Kidney (tissue), 14 donors: ENCODE results near the gene NUDT1. TPM values are rescaled to one million over a fixed set of nuclear protein-coding genes. Genes with fewer than 3 reads are reported as not detected.

Experiments
- DNase-seq, 5 donors: peaks; one replicate each; pipeline ENCODE4 v3.0.0-alpha.2; 2013 to 2020
- FAIRE-seq: peaks from 2 replicates; lab custom pipeline; 2012; peaks lifted over from hg19 to GRCh38; lab: Jason Lieb, UNC
- H3K27ac ChIP-seq, 2 donors: one replicate each; pipeline ENCODE4 v1.7.0; 2013; ENCODE audit warnings: low read depth in 2 of 2, low read length in 2 of 2, inconsistent platforms in 1 of 2
- H3K27me3 ChIP-seq: one replicate; pipeline ENCODE4 v1.7.1; 2013; ENCODE audit warnings: low read length, inconsistent platforms; ENCODE audit not compliant: control insufficient read depth, insufficient read depth
- H3K36me3 ChIP-seq, 3 donors: one replicate each; pipeline versions ENCODE4 v1.7.0 to v1.7.1; 2013; ENCODE audit warnings: low read length in 3 of 3, control low read depth in 1 of 3, inconsistent platforms in 1 of 3; ENCODE audit not compliant: insufficient read depth in 3 of 3, control insufficient read depth in 2 of 3
- H3K4me1 ChIP-seq, 3 donors: one replicate each; pipeline versions ENCODE4 v1.7.0 to v1.7.1; 2013; ENCODE audit warnings: low read length in 3 of 3, inconsistent platforms in 1 of 3, low read depth in 1 of 3; ENCODE audit not compliant: control insufficient read depth in 2 of 3, insufficient read depth in 2 of 3
- H3K4me3 ChIP-seq, 3 donors: one replicate each; pipeline versions ENCODE4 v1.7.0 to v1.8.1; 2013; ENCODE audit warnings: low read length in 3 of 3, control low read depth in 1 of 3, inconsistent platforms in 1 of 3
- H3K9ac ChIP-seq, 3 donors: one replicate each; pipeline versions ENCODE4 v1.7.0 to v1.7.1; 2013; ENCODE audit warnings: low read length in 3 of 3, control low read depth in 1 of 3, inconsistent platforms in 1 of 3
- H3K9me3 ChIP-seq, 3 donors: one replicate each; pipeline versions ENCODE4 v1.7.0 to v1.7.1; 2013; ENCODE audit warnings: low read length in 3 of 3, control low read depth in 1 of 3, inconsistent platforms in 1 of 3; ENCODE audit not compliant: control insufficient read depth in 2 of 3, insufficient read depth in 1 of 3
- intact Hi-C: fragments of 100-400 bp; cut with DNase I; formaldehyde crosslinking; loops from one replicate; pipeline ENCODE4 v1.11.1; 2022
- polyA plus RNA-seq: library from polyadenylated mRNA; stranded (reverse); fragments of 350-450 nt; fragmentation: Illumina TruSeq; extraction: RNeasy Lipid Tissue Mini Kit (QIAGEN cat#74804); gene quantifications from one replicate; pipeline ENCODE4 v1.2.3, GENCODE V29; 2014; ENCODE audit warnings: low read depth, low replicate concordance; ENCODE audit not compliant: insufficient read depth
- total RNA-seq: library from RNA; stranded (reverse); fragmentation: NEBNext Ultra II Directional; extraction: Animal tissue kit (Norgen Biotek cat#: 25700); gene quantifications from one replicate; pipeline ENCODE4 v1.2.1, GENCODE V29; 2021
- TF ChIP-seq, protein P1 (sequence below): IDR thresholded peaks from 3 replicates; pipeline ENCODE4 v1.5.1; 2012; ENCODE audit warnings: mild to moderate bottlenecking, moderate library complexity, borderline replicate concordance; ENCODE audit not compliant: insufficient read depth; ENCODE audit errors: extremely low read depth
- donor health status: control.
- donor health status: control.
- donor health status: control.
- donor health status: control.
- donor health status: control.
- donor health status: DM: yes; HTN: yes; CAD: no.
- donor health status: Normal renal cell carcinoma (clear cell type).

The NUDT1 gene
- total and polyA plus RNA-seq, 2 donors from 2014 or later = 9.3 to 12.1 TPM

- Histone ChIP-seq H3K4me1 (peaks cover 0 to 2% (median 0%) of the 10 kb centered on the region in 3 donors), H3K9ac (no peak overlapping the region), H3K36me3 (peaks cover 2 to 17% (median 4%) of the 10 kb centered on the region in 3 donors), H3K27me3 (no peaks in the 10 kb centered on the region), H3K9me3 (no peaks in the 10 kb centered on the region), H3K4me3 (no peak overlapping the region), H3K27ac (no peak overlapping the region)
- TF ChIP-seq, protein P1, sequence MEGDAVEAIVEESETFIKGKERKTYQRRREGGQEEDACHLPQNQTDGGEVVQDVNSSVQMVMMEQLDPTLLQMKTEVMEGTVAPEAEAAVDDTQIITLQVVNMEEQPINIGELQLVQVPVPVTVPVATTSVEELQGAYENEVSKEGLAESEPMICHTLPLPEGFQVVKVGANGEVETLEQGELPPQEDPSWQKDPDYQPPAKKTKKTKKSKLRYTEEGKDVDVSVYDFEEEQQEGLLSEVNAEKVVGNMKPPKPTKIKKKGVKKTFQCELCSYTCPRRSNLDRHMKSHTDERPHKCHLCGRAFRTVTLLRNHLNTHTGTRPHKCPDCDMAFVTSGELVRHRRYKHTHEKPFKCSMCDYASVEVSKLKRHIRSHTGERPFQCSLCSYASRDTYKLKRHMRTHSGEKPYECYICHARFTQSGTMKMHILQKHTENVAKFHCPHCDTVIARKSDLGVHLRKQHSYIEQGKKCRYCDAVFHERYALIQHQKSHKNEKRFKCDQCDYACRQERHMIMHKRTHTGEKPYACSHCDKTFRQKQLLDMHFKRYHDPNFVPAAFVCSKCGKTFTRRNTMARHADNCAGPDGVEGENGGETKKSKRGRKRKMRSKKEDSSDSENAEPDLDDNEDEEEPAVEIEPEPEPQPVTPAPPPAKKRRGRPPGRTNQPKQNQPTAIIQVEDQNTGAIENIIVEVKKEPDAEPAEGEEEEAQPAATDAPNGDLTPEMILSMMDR = no peak
- FAIRE-seq (no peak), DNase-seq (no peak)
- intact Hi-C loops = no loop called here
Observed at GRCh38 chr7:2227699-2228098, 14.3 kb upstream of the NUDT1 start.

DNA sequence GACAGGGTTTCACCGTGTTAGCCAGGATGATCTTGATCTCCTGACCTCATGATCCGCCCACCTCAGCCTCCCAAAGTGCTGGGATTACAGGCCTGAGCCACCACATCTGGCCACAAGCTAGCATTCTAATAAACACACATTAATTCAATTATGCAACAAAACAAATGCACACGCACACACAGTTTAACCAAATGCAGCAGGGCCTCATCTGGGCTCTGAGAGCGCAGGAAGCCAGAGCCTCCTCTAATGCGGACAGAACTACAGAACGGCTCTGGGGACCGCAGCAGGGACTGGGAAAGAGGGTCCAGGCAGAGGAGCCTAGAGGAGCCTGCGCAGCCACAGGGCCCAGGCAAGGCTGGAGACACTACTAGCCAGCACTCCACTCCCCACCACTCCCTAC is 13.1 kb upstream of the NUDT1 start:
- Histone ChIP-seq H3K4me1 (peaks cover 0 to 6% (median 0%) of the 10 kb centered on the region in 3 donors), H3K4me3 (no peak overlapping the region), H3K36me3 (peaks cover 2 to 17% (median 4%) of the 10 kb centered on the region in 3 donors), H3K27ac (no peak overlapping the region), H3K9ac (no peak overlapping the region), H3K27me3 (no peaks in the 10 kb centered on the region), H3K9me3 (no peaks in the 10 kb centered on the region)
- TF ChIP-seq, protein P1 = no peak
- FAIRE-seq (no peak), DNase-seq (no peak)
- intact Hi-C loops = no loop called here

DNA sequence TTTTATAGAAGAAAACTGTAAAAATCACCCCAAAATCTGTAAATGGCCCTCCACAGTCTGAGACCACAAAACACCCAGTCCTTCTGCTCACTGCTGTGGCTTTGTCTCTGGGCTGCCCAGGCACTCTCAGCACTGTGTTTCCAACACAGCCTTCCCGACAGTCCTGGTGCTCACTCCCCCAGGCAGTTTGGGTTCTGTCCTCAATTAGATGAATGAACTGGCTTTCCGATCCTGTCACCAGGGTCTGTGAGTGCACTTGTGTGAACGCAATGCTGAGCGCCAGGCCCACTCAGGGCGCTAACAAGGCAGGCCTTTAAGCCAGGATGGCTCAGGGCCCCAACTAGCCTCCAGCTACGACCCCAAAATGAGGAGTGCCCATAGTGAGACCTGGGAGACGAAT is 12.6 kb upstream of the NUDT1 start:
- no peak overlapping the region for H3K27ac ChIP-seq
- H3K9me3 ChIP-seq = no peaks in the 10 kb centered on the region
- no peak for DNase-seq
- FAIRE-seq = no peak
- no peaks in the 10 kb centered on the region for H3K27me3 ChIP-seq
- intact Hi-C loops = no loop called here
- TF ChIP-seq, protein P1 = no peak
- no peak overlapping the region for H3K4me3 ChIP-seq
- peaks cover 2 to 17% (median 4%) of the 10 kb centered on the region in 3 donors for H3K36me3 ChIP-seq
- H3K9ac ChIP-seq = no peak overlapping the region
- H3K4me1 ChIP-seq = peaks cover 0 to 6% (median 0%) of the 10 kb centered on the region in 3 donors

GRCh38 chr7:2230226-2230625 is 11.8 kb upstream of the NUDT1 start:
- no peak overlapping the region for H3K4me3 ChIP-seq
- DNase-seq = no peak
- intact Hi-C loops = no loop called here
- H3K9me3 ChIP-seq = no peaks in the 10 kb centered on the region
- TF ChIP-seq, protein P1 = no peak
- no peaks in the 10 kb centered on the region for H3K27me3 ChIP-seq
- H3K27ac ChIP-seq = no peak overlapping the region
- H3K36me3 ChIP-seq = peaks cover 4 to 19% (median 6%) of the 10 kb centered on the region in 3 donors
- peaks cover 0 to 6% (median 0%) of the 10 kb centered on the region in 3 donors for H3K4me1 ChIP-seq
- FAIRE-seq = no peak
- H3K9ac ChIP-seq = no peak overlapping the region
